22Rv1 (cell line): ENCODE results near the gene CKS2.
A peak's percentile ranks its signal among the peaks of the same experiment; 100 is the strongest.

Experiments used
- H3K27ac ChIP-seq: fragments of 450-650 bp; 2 replicates; pipeline ENCODE4 v1.5.1; 2017
- ZFX ChIP-seq: fragments of 450-650 bp; IDR thresholded peaks from 2 replicates; pipeline ENCODE4 v1.6.1; 2017; ENCODE audit warnings: antibody characterized with exemption, borderline replicate concordance
- TF ChIP-seq, protein P1 (sequence below): fragments of 450-650 bp; IDR thresholded peaks from 2 replicates; pipeline ENCODE4 v1.5.1; 2017; ENCODE audit warnings: mild to moderate bottlenecking

The CKS2 gene

DNA sequence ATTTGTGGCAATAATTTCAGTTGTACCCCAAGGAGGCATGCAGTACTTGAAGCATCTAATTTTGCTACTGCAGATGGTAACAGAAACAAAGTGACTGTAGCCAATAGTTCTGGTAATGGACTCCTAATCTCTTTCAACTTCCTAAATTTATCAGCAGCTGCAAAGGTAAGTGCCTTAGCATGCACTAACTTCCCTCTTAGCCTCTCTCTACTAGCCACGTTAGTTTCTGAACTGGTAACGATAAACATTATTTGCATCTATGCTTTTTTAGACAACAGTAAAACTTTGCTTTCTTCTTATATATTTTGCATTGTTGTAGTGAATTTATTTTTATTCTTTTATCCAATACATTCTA, 6.2 kb upstream of the CKS2 start:
- TF ChIP-seq, protein P1, sequence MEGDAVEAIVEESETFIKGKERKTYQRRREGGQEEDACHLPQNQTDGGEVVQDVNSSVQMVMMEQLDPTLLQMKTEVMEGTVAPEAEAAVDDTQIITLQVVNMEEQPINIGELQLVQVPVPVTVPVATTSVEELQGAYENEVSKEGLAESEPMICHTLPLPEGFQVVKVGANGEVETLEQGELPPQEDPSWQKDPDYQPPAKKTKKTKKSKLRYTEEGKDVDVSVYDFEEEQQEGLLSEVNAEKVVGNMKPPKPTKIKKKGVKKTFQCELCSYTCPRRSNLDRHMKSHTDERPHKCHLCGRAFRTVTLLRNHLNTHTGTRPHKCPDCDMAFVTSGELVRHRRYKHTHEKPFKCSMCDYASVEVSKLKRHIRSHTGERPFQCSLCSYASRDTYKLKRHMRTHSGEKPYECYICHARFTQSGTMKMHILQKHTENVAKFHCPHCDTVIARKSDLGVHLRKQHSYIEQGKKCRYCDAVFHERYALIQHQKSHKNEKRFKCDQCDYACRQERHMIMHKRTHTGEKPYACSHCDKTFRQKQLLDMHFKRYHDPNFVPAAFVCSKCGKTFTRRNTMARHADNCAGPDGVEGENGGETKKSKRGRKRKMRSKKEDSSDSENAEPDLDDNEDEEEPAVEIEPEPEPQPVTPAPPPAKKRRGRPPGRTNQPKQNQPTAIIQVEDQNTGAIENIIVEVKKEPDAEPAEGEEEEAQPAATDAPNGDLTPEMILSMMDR, result no peak
- no peak for TF ChIP-seq ZFX
- no peak overlapping the region for H3K27ac ChIP-seq

DNA sequence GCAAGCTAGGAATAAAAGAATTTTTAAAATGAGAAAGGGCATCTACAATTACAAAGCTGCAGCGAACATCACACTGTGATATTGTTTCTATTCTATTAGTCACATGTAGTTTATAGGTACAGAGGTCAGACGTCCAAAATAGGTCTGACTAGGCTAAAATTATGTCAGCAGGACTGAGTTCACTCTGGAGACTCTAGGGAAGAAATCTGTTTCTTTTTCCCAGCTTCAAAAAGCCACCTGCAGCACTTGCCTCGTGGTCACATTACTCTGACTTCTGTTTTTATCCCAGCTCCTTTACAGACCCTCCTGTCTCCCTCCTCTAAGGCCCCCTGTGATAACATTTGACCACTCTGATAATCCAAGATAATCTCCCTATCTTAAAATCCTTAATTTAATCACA, 5.1 kb upstream of the CKS2 start:
- H3K27ac ChIP-seq, result no peak overlapping the region
- no peak for TF ChIP-seq ZFX
- TF ChIP-seq, protein P1, result no peak

DNA sequence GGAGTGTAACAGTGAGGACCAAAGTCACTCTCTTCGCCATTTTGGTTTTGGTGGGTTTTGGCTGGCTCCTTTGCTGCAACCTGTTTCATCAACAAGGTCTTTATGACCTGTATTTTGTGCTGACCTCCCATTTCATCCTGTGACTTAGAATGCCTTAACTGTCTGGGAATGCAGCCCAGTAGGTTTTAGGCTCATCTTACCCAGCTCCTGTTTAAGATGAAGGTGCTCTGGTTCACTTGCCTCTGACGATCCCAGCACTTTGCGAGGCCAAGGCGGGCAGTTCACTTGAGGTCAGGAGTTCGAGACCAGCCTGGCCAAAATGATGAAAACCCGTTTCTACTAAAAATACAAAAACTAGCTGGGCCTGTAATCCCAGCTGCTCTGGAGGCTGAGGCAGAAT, 1.8 kb upstream of the CKS2 start:
- peak overlapping the region; percentile 97; the same call in 1 of the 2 replicates for H3K27ac ChIP-seq

DNA sequence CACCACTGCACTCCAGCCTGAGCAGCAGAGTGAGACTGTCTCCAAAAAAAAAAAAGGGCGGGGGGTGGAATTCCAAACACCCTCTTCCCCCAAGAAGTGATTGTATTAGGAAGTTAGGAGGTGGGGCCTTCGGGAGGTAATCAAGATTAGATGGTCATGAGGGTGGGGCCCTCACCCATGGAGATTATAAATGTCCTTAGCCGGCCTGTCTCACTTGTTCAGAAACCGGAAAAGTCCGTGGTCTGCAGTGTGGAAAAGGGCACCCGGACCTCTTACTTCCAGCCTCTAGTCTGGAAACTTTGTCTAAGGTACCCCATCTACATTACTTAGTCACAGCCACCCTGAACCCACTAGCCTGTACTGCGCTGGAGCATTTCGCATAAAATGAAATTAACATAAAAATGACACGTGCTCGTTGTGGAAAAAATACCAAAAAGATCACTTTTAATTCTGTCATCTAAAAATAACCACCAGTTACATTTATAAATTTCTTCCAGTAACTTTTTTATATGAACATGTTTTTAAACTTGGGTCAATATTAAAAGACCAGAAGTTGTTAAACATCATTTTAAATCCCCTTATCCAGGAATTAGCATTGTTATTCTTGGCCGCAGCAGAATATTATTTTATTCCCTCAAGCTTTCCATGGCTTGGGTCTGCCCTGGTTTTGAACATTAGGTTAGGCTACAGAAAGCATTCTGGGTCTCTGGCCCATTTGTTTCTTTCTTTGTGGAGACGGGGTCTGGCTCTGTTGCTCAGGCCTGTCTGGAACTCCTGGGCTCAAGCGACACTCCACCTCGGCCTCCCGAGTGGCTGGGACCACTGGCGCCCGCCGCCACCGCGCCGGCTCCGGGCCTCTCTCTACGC, 1.2 kb upstream of the CKS2 start:
- H3K27ac ChIP-seq, result peak overlapping the region; percentile 97
- TF ChIP-seq, protein P1, result no peak
- no peak for TF ChIP-seq ZFX

More for the DNA sequence above, 1.8 kb upstream of the CKS2 start:
- TF ChIP-seq, protein P1, result no peak
- no peak for TF ChIP-seq ZFX

DNA sequence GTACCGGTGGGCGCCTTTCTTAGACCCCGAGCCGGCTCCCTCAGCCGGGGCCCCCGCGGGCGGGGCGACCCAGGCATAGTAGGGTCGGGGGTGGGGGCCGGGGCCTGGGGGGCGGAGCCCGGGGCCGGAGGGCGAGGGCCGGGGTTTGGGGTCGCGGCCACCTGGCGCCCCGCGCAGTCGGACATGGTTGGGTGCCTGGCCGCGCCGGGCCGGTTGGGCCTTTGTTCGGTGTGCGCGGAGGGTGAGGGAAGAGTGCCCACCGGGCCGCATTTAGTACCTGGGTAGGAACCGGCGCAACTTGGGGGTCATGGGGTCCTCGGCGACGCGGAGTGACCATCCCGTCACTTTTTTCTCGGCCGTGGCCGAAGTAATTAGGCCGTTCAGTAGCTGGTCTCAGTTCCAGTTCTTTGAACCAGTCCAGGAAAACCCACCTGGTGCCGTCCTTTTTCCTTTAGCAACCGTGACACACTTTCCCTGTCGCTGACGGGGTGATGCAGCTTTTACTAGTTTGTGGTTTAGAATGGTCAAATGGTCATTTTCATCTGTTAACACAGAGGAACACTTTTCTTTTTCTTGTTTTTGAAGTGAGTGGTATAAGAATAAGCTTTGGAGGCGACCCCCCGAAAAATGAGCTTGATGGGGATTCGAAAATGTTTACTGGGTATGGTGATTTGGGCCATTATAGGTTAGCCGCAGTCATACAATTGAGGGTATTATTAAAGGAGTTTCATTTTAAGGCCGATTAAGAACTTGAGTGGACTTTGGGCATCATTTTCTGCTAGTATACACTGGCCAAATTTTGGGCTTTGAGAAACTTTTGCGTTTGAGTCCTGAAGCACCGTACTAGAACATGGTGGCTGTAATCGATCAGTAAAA, 589 bp downstream of the CKS2 start:
- H3K27ac ChIP-seq, result peak overlapping the region; percentile 97
- TF ChIP-seq, protein P1, result no peak
- TF ChIP-seq ZFX, result no peak

DNA sequence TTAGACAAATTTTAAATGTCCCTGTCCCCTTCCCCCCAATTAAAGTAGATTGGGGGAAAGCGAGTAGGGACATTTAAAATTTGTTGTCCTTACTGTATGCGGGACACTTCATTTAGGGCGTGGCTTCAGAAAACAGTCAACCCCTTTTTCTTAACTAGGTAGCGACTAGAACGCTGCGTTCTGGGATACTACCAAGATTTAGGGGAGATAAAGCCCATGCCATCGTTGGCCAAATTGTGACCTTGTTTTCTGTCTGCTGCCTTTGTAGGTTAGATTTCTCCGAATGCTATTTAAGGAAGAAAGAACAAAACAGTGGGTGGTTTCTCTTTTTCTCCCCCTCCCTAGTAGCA, 1.2 kb downstream of the CKS2 start:
- H3K27ac ChIP-seq, result peak overlapping the region; percentile 97
- TF ChIP-seq, protein P1, result no peak
- TF ChIP-seq ZFX, result no peak

DNA sequence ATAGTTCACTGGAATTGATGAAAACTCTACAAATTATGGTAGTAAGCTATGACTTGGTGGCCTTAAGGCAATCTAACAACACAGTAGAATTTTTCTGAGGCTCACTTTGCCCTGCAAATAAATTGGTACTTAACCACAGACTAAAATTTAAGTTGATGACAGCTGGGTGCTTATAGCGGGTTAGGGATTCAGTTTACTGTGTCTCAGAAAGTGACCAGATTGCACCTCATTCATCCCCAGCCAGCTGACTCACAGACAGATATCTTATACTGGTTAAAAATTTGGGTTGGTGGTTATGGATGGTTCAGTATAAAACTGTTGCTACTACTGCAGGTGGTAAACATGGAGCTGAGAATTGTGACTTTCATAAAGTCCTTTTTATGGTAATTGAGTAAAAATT, 2.8 kb downstream of the CKS2 start:
- H3K27ac ChIP-seq, result peak overlapping the region; percentile 97

More for the DNA sequence above, 2.8 kb downstream of the CKS2 start:
- TF ChIP-seq ZFX, result no peak
- TF ChIP-seq, protein P1, result no peak
